NAMALWA (cell line): Measurements from ENCODE around the gene PYDC1.
"Not testable (repeated sequence)": the region's sequence is repeated elsewhere in the genome, so short reads cannot be mapped to it uniquely, and the experiment has no call there.

Experiments
- DNase-seq: peaks from one replicate; pipeline ENCODE4 v3.0.0-alpha.2; 2015; ENCODE audit warnings: low spot score

PYDC1 gene

GRCh38 chr16:31221357-31222160, 4.6 kb upstream of the PYDC1 start:
- no peak for DNase-seq

GRCh38 chr16:31219154-31219741, 2.3 kb upstream of the PYDC1 start:
- DNase-seq: no peak

- no peak for DNase-seq
Observed at GRCh38 chr16:31217136-31217530, 198 bp upstream of the PYDC1 start.

- no peak for DNase-seq
Observed at GRCh38 chr16:31215287-31216162, 1.4 kb downstream of the PYDC1 start.

GRCh38 chr16:31214708-31215286, 2.1 kb downstream of the PYDC1 start:
- DNase-seq: no peak

DNA sequence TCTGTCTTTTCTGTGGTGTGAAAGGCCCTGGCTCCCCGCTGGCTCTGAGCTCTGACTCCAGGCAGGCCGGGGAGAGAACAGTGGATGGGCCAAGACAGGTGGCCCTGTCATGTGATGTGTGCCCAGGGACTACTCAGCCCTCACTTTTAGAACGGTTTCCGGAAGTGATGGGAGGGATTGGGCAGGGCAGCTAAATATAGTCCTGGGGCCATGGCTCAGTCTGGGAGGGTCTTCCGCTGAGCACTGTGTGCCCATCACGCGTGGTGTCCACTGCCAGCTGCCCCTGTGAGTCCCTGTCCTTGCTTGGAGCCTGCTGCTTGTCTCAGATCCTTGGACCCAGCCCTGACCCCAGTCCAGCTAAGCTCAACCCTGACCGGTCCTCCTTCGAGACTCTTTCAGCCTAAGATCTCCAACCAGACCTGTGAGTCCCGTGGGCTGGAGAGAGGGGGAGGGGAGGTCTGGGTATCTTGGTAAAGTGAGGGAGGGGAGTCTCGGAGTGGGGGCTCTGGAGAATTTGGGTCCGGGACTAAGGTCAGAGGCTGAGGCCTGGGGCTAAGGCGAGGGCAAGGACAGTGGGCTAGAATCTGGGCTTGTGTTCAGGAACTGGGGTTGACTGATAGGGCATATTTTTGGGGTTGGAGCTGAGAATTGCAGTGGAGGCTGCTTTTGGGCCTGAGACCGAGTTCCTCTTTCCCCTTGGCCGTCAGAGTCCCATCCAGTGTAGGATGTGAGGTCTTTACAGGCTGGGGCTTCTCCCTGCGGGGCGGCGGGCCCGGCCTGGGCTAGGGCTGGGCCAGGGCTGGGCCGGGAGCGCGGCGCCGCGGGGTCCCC, 2.8 kb downstream of the PYDC1 start, which contains the start of gene TRIM72:
TRIM72 (plus strand) TSS at position 243 of the 831 bp plus-strand sequence. CDS start 620 bp downstream, outside the sequence.
- no peak for DNase-seq

DNA sequence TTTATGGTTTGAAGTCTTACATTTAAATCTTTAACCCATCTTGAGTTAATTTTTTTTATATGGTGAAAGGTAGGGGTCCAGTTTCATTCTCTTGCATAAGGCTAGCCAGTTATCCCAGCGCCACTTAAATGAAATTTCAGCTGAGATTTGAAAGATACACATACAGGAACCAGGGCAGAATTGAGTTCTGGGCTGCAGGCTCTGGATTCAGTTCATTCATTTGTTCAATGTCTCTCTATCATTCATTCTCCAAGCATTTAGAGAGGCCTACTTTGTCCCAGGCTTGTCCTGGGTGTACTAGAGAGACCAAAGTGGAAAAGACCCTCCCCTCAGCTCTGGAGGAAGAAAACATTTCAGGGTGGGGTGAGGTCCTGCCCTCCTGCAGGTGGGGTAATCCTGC, 3.6 kb downstream of the PYDC1 start:
- no peak for DNase-seq

GRCh38 chr16:31206776-31207175, 10.2 kb downstream of the PYDC1 start:
- no peak for DNase-seq

DNA sequence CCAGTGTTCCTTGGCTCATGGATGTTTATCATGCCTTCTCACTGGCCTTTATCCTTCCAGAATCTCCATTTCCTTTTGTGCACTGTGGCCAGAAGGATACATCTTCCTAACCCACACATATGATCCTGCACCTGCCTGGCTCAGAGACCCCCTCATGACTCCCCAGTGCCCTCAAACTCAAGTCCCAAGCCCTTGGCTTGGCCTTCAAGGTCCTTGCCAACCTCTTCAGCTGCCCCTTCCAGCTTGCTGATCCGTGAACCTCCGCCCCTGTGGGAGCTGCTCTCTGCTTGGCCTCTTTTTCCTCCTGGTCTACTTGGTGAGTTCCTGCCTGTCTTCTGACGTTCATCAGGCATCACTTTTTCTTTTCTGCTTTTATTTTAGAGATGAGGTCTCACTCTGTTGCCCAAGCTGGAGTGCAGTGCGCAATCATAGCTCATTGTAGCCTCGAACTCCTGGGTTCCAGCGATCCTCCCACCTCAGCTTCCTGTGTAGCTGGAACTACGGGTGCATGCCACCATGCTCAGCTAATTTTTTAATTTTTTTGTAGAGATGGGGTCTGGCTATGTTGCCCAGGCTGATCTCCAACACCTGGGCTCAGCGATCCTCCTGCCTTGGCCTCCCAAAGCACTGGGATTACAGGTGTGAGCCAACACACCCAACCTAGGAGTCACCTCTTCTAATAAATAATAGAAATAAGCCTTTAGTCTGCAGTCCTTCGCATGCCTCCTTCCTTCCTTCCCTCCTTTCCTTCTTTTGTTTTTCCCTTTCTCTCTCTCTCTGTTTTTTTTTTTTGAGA, 11.9 kb downstream of the PYDC1 start:
- DNase-seq: no peak

DNA sequence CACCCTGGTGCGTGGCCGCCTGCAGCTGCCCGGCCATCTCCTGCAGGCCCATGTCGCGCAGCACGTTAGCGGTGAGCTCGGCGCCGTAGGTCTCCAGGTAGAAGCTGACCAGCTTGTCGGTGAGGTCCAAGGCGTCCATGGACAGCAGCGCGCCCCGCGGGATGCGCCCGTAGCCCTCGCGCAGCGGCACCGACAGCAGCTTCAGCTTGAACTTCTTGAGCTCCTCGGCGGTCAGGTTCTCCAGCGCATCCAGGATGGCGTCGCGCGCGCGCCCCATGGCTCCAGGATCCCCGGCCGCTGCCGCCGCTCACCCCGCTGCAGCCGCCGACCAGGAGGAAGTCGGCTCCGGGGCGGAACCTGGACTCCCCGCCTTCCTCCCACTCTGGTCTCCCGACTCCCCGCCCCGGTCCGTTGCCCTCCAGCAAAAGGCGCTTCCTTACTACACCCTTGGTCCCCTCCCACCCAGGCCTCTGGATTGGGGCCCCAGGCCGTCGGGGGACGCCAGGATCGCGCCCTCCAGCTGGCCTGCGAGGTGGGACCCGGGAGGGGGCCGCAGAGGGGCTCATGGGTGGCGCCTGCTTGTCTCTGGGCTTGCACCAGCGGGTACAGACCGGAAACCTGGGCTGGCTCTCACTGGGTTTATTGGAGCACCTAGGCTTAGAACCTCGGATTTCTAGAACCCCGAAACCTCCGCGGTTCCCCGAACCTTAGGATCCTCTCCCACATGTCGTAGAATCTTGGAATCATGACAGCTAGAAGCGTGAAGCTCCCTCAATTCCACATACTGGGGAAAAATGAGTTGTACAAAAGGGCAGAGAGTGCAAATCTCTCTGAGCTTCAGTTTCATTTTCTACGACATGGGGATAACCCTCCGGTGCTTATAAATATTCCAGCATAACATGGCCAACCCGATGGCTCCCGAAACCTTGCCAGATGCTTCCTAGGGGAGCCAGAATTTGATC, 14.2 kb downstream of the PYDC1 start, which contains the start of gene PYCARD:
PYCARD (minus strand) TSS at position 347 of the 962 bp plus-strand sequence; CDS start at position 277, 70 bp downstream.
- no peak for DNase-seq

DNA sequence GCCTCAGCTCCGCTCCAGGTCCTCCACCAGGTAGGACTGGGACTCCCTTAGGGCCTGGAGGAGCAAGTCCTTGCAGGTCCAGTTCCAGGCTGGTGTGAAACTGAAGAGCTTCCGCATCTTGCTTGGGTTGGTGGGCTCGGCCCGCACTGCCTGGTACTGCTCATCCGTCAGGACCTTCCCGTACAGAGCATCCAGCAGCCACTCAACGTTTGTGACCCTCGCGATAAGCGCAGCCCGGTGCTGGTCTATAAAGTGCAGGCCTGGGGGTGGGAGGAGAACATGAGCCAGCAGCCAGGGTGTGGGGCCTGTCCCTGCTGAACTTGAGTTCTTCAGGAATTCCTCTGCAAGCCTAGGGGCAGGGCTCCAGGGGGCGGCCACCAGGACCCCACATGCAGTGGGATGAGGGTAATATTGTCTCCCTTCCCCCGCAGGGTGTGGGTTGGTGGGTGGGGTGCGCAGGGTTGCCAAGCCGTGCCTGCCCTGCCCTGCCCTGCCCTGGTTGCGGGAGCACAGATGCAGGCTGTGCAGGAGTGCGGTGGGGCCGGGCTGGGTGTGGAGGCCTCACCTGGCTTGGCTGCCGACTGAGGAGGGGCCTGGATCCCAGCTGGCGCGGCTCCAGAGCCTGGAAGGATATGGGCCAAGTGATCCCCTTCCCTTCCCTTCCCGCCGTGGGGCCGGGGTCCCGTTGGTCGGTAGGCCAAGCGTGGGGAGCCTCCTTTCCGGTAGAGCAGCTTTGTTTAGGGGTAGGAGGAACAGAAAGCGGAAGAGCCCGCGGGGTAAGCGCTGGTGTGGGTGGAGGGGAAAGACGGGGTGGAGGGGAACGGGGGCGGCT, 15.1 kb downstream of the PYDC1 start:
- DNase-seq: peak; percentile 78

DNA sequence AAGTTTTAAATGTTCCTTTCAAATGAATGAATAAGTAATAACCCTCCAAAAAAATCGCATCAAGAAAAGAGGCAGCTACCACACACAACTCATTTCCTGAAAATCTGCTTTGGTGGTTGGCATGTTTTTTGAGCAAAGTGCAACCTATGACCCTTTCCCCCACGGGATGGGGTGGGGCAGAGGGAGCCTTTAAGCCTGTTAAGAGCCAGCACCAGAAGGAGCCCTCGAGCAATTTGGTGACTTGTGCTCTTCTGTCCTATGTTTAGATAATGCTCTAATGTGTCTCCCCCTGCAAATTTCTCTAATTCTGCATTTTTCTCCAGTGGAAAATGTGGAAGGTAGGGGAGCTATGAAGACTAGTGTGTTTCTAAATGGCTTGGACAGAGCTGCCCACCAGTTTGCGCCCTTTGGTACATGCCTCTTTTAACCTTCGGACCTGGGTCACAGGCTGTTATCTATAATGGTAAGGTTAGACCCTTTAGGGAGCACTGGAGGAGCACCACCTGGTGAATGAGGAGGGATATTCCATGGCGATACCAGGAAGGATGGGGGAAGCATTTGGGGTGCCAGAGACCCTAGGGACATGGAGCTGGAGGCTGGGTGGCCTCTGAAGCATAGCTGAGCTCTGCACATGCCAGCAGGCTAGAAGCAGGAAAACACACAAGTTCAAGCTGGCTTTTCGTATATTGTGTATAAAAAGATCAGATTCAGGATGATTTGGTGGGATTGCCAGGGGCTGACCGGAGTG, 15.9 kb downstream of the PYDC1 start:
- peak; percentile 83 for DNase-seq

DNA sequence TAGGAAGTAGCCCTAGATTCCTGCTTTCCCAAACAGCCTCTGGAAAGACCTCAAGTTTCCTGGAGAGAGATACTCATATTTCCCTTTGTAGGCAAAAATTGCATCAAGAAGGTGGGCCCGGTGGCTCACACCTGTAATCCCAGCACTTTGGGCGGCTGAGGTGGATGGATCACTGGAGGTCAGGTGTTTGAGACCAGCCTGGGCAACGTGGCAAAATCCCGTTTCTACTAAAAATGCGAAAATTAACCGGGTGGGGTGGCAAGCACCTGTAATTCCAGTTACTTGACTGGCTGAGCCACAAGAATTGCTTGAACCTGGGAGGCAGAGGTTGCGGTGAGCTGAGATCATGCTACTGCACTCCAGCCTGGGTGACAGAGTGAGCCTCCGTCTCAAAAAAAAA, 16.8 kb downstream of the PYDC1 start:
- not testable (repeated sequence) for DNase-seq

DNA sequence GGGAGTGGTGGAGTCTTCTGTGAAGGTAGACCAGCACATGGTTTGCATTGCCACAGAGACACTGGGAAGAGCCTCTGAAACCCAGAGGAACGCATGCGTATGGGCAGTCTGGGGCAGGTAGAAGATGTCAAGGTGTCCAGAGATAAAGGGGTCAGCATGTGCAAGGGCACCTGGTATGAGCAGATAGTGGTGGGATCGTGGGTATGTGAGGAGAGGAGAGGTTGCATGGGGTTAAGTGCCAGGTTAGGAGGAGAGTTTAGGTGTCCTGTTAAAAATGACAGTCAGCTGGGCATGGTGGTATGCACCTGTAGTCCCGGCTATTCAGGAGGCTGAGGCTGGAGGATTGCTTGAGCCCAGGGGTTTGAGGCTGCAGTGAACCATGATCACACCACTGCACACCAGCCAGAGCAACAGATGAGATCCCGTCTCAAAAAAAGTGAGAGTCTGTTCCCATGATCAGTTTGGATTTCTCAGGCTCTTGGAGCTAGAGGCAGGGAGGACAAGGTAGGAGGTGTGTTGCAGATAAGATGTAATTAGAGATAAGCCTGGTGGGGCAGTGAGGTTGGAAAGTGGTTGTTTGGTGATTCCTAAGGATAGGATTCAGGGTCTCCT, 17.4 kb downstream of the PYDC1 start:
- peak; percentile 41 for DNase-seq

- DNase-seq: peak; percentile 51
Observed at GRCh38 chr16:31198207-31198882, 18.6 kb downstream of the PYDC1 start.

GRCh38 chr16:31196324-31197088, 20.4 kb downstream of the PYDC1 start:
- peak; percentile 40 for DNase-seq
